OCI-LY1 (cell line): ENCODE results near the gene PRR14L.

ENCODE experiments used
- H2AFZ ChIP-seq: fragments of 200-600 bp; sonication (generic), shearing (Covaris generic); 2 replicates; pipeline ENCODE4 v1.6.0; 2014; ENCODE audit warnings: antibody characterized with exemption, mild to moderate bottlenecking, low read length
- H3F3A ChIP-seq: fragments of 200-600 bp; sonication (generic), shearing (Covaris generic); 2 replicates; pipeline ENCODE4 v1.6.0; 2014; ENCODE audit warnings: mild to moderate bottlenecking, antibody characterized with exemption, low read length, moderate library complexity; ENCODE audit not compliant: insufficient read depth
- H3K27ac ChIP-seq: fragments of 200-600 bp; sonication (generic); 2 replicates; pipeline ENCODE4 v1.5.1; 2014; ENCODE audit warnings: low read length, mixed run types, mild to moderate bottlenecking, low read depth; ENCODE audit not compliant: poor library complexity, severe bottlenecking
- H3K27me3 ChIP-seq: fragments of 200-600 bp; sonication (generic); 2 replicates; pipeline ENCODE4 v1.6.0; 2014; ENCODE audit warnings: antibody characterized with exemption, mild to moderate bottlenecking, low read length, moderate library complexity; ENCODE audit not compliant: insufficient read depth
- H3K36me3 ChIP-seq: fragments of 200-600 bp; sonication (generic); 2 replicates; pipeline ENCODE4 v1.6.1; 2014; ENCODE audit warnings: mild to moderate bottlenecking, antibody characterized with exemption, low read length, moderate library complexity, mixed read lengths; ENCODE audit not compliant: insufficient read depth
- H3K4me1 ChIP-seq: fragments of 200-600 bp; sonication (generic); 2 replicates; pipeline ENCODE4 v1.5.1; 2014; ENCODE audit warnings: mild to moderate bottlenecking, low read length, moderate library complexity; ENCODE audit not compliant: insufficient read depth, severe bottlenecking
- H3K4me2 ChIP-seq: fragments of 200-600 bp; sonication (generic), shearing (Covaris generic); 2 replicates; pipeline ENCODE4 v1.6.1; 2014; ENCODE audit warnings: low read length
- H3K4me3 ChIP-seq: fragments of 200-600 bp; sonication (generic); 2 replicates; pipeline ENCODE4 v1.5.1; 2014; ENCODE audit warnings: low read length, low read depth, mild to moderate bottlenecking, mixed read lengths; ENCODE audit not compliant: poor library complexity, severe bottlenecking
- H3K79me2 ChIP-seq: fragments of 200-600 bp; shearing (Covaris generic); 2 replicates; pipeline ENCODE4 v1.6.1; 2016; ENCODE audit warnings: mixed run types, low read length, mixed read lengths; ENCODE audit not compliant: insufficient read depth
- H3K9ac ChIP-seq: fragments of 200-600 bp; sonication (generic), shearing (Covaris generic); 2 replicates; pipeline ENCODE4 v1.6.1; 2014; ENCODE audit warnings: mild to moderate bottlenecking, low read length, mixed read lengths
- H3K9me2 ChIP-seq: fragments of 200-600 bp; sonication (generic), shearing (Covaris generic); 2 replicates; pipeline ENCODE4 v1.6.1; 2014; ENCODE audit warnings: low read depth, mild to moderate bottlenecking, low read length, mixed read lengths
- H3K9me3 ChIP-seq: fragments of 200-600 bp; shearing (Covaris generic); 2 replicates; pipeline ENCODE4 v1.6.1; 2014; ENCODE audit warnings: low read length, mixed read lengths
- H4K20me1 ChIP-seq: fragments of 200-600 bp; sonication (generic), shearing (Covaris generic); 2 replicates; pipeline ENCODE4 v1.6.0; 2016; ENCODE audit warnings: mild to moderate bottlenecking, low read length; ENCODE audit not compliant: insufficient read depth
- EZH2 ChIP-seq: fragments of 200-600 bp; sonication (generic), shearing (Covaris generic); IDR thresholded peaks from 2 replicates; pipeline ENCODE4 v1.8.0; 2017; ENCODE audit warnings: borderline replicate concordance, mixed run types, mild to moderate bottlenecking, antibody characterized with exemption, low read length, moderate library complexity, mixed read lengths
- TF ChIP-seq, protein P1 (sequence below): fragments of 200-600 bp; sonication (generic), shearing (Covaris generic); IDR thresholded peaks from 2 replicates; pipeline ENCODE4 v1.5.1; 2017; ENCODE audit warnings: mild to moderate bottlenecking, antibody characterized with exemption, low read length, moderate library complexity, mixed read lengths

PRR14L gene

DNA sequence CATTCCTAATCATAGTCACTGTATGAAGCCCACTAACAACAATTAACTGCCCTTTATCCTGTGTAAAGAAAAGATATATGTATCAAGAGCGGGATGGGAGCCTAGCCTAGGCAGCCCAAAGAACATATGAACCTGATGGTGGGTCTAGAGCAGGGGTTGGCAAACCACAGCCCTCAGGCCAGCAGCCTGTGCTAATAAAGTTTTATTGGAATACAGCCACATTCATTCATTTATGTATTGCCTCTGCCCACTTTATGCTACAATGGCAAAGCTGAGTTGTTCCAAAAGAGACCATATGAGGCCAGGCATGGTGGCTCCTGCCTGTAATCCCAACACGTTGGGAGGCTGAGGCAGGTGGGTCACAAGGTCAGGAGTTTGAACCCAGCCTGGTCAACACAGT lies 13.5 kb downstream of the PRR14L start:
- peaks cover 63% of the 10 kb centered on the region for H3K36me3 ChIP-seq
- no peaks in the 10 kb centered on the region for H3K9me3 ChIP-seq
- H3K9me2 ChIP-seq, result no peaks in the 10 kb centered on the region
- no peak overlapping the region for H3K9ac ChIP-seq
- no peaks in the 10 kb centered on the region for H3K4me1 ChIP-seq
- H3K4me3 ChIP-seq, result no peak overlapping the region
- peaks cover 38% of the 10 kb centered on the region for H3K79me2 ChIP-seq
- H3K4me2 ChIP-seq, result no peak overlapping the region
- no peaks in the 10 kb centered on the region for H3K27me3 ChIP-seq
- H3K27ac ChIP-seq, result no peak overlapping the region
- TF ChIP-seq, protein P1, sequence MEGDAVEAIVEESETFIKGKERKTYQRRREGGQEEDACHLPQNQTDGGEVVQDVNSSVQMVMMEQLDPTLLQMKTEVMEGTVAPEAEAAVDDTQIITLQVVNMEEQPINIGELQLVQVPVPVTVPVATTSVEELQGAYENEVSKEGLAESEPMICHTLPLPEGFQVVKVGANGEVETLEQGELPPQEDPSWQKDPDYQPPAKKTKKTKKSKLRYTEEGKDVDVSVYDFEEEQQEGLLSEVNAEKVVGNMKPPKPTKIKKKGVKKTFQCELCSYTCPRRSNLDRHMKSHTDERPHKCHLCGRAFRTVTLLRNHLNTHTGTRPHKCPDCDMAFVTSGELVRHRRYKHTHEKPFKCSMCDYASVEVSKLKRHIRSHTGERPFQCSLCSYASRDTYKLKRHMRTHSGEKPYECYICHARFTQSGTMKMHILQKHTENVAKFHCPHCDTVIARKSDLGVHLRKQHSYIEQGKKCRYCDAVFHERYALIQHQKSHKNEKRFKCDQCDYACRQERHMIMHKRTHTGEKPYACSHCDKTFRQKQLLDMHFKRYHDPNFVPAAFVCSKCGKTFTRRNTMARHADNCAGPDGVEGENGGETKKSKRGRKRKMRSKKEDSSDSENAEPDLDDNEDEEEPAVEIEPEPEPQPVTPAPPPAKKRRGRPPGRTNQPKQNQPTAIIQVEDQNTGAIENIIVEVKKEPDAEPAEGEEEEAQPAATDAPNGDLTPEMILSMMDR, result no peak
- TF ChIP-seq EZH2, result no peak
- H2AFZ ChIP-seq, result no peak overlapping the region
- H4K20me1 ChIP-seq, result no peaks in the 10 kb centered on the region
- H3F3A ChIP-seq, result no peaks in the 10 kb centered on the region; the same call in 1 of the 2 replicates

DNA sequence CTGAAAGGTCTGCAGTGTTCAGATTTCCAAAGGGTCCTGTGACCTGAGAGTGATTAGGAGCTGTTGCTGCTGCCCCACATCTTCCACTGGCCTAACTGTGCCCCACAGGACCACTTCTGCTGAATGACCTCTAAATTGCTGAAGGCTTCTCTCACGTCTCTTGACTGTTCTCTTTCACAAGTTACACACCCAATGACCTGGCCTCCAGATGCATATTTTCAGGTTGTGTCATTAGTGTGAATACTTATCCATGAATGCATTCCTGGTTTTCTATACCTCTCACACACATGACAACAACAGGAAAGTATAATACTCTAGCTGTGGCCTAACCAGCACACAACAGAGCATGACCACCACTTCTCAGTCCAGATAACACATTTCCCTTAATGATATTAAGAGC lies 15.4 kb downstream of the PRR14L start:
- H3K27ac ChIP-seq, result no peak overlapping the region
- no peaks in the 10 kb centered on the region for H3K9me3 ChIP-seq
- H3K4me3 ChIP-seq, result no peak overlapping the region
- H3K4me1 ChIP-seq, result no peaks in the 10 kb centered on the region
- no peaks in the 10 kb centered on the region for H3K9me2 ChIP-seq
- no peaks in the 10 kb centered on the region for H4K20me1 ChIP-seq
- peaks cover 54% of the 10 kb centered on the region for H3K36me3 ChIP-seq
- H3F3A ChIP-seq, result no peaks in the 10 kb centered on the region; the same call in 1 of the 2 replicates
- H3K4me2 ChIP-seq, result no peak overlapping the region
- H2AFZ ChIP-seq, result no peak overlapping the region
- H3K9ac ChIP-seq, result no peak overlapping the region
- no peaks in the 10 kb centered on the region for H3K27me3 ChIP-seq
- TF ChIP-seq, protein P1, result no peak
- TF ChIP-seq EZH2, result no peak
- peaks cover 34% of the 10 kb centered on the region for H3K79me2 ChIP-seq

DNA sequence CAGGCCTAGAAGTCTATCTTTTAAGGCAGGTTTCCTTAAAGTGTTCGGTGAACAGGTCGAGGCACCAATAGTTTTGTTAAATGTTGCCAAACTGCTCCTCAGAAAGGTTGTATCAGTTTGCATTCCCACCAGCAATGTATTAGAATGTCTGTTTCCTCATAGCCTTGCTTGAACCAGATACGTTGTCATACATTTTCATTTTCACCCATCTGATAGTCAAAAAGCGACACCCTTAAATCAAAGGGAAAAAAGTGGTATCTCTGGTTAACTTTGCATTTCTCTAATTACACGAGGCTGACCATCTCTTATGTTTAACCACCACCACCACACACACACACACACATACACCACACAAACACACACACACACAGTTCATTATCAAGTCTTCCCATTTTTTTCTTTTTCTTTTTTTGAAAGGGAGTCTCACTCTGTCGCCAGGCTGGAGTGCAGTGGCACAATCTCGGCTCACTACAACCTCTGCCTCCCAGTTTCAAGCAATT lies 16.3 kb downstream of the PRR14L start:
- Histone ChIP-seq H3K27me3 (no peaks in the 10 kb centered on the region), H3K36me3 (peaks cover 45% of the 10 kb centered on the region), H4K20me1 (no peaks in the 10 kb centered on the region), H3K4me1 (no peaks in the 10 kb centered on the region), H3K4me3 (no peak overlapping the region), H3K9ac (no peak overlapping the region), H3K9me3 (no peaks in the 10 kb centered on the region), H3K27ac (no peak overlapping the region), H3K79me2 (peaks cover 31% of the 10 kb centered on the region), H3K9me2 (no peaks in the 10 kb centered on the region), H3F3A (no peaks in the 10 kb centered on the region; the same call in 1 of the 2 replicates), H2AFZ (no peak overlapping the region), H3K4me2 (no peak overlapping the region)
- TF ChIP-seq EZH2, result no peak
